Lung (tissue), 12 donors: Measurements from ENCODE around the gene TTC34. TPM values are rescaled to one million over a fixed set of nuclear protein-coding genes. Genes with fewer than 3 reads are reported as not detected.

Experiments
- ATAC-seq: fragments of 200-7000 bp; cut with Tn5 transposase; one replicate; pipeline ENCODE4 v1.9.1; 2020; ENCODE audit warnings: moderate number of reproducible peaks; ENCODE audit not compliant: insufficient read depth, low FRiP score
- DNase-seq, 3 donors: peaks; one replicate each; pipeline ENCODE4 v3.0.0-alpha.2; 2013 to 2017
- H3K27ac ChIP-seq, 2 donors: one replicate each; pipeline ENCODE4 v1.5.1; 2013; ENCODE audit warnings: mild to moderate bottlenecking in 2 of 2, moderate library complexity in 2 of 2, control low read depth in 1 of 2, inconsistent platforms in 1 of 2, low read depth in 1 of 2, low read length in 1 of 2
- H3K27me3 ChIP-seq, 3 donors: one replicate each; pipeline ENCODE4 v1.5.1; 2013; ENCODE audit warnings: low read length in 2 of 3; ENCODE audit not compliant: control insufficient read depth in 3 of 3, insufficient read depth in 3 of 3
- H3K36me3 ChIP-seq, 4 donors: one replicate each; pipeline ENCODE4 v1.5.1; 2013; ENCODE audit warnings: low read length in 4 of 4, mild to moderate bottlenecking in 1 of 4, moderate library complexity in 1 of 4; ENCODE audit not compliant: control insufficient read depth in 4 of 4, insufficient read depth in 4 of 4
- H3K4me1 ChIP-seq, 5 donors: one replicate each; pipeline ENCODE4 v1.5.1; 2013; ENCODE audit warnings: low read length in 5 of 5, mild to moderate bottlenecking in 2 of 5, moderate library complexity in 1 of 5; ENCODE audit not compliant: control insufficient read depth in 5 of 5, insufficient read depth in 5 of 5
- H3K4me3 ChIP-seq: one replicate; pipeline ENCODE4 v1.5.1; 2013; ENCODE audit warnings: mild to moderate bottlenecking, control low read depth, moderate library complexity
- H3K9ac ChIP-seq, 2 donors: one replicate each; pipeline ENCODE4 v1.5.1; 2013; ENCODE audit warnings: low read length in 2 of 2, control low read depth in 1 of 2; ENCODE audit not compliant: insufficient read depth in 1 of 2
- H3K9me3 ChIP-seq, 4 donors: one replicate each; pipeline ENCODE4 v1.5.1; 2013; ENCODE audit warnings: low read length in 3 of 4, mild to moderate bottlenecking in 1 of 4, moderate library complexity in 1 of 4; ENCODE audit not compliant: control insufficient read depth in 4 of 4, insufficient read depth in 3 of 4
- CTCF ChIP-seq: IDR thresholded peaks from 2 replicates; pipeline ENCODE4 v1.5.1; 2012; ENCODE audit warnings: mild to moderate bottlenecking; ENCODE audit errors: control extremely low read depth, extremely low read depth
- WGBS, 2 donors: extraction: QIAGEN DNeasy Blood & Tissue Kit; methylation state at CpG; one replicate each; pipeline ENCODE4 v1.1.7; 2013; 5-methylcytosine and 5-hydroxymethylcytosine counted together
- polyA plus RNA-seq, 2 donors: library from polyadenylated mRNA; stranded (reverse); fragments of 200-250 nt; gene quantifications; one replicate each; pipeline ENCODE4 v1.2.1, GENCODE V29; 2013
- total RNA-seq, 2 donors: library from RNA; depleted of rRNA in 1 of 2; stranded (reverse); fragments of >200 nt in 1 of 2; gene quantifications; one replicate each; pipeline ENCODE4 v1.2.1, GENCODE V29; 2014 to 2021
- donor health status: control.
- donor health status: control.
- donor health status: Bipolar disorder and iron deficiency.
- donor health status: healthy.
- donor health status: DM: yes; HTN: yes; CAD: no.

Gene TTC34
- total and polyA plus RNA-seq, 4 donors: 0.30 to 3.3 (median 0.75) TPM

- Histone ChIP-seq H3K36me3 (no peaks in the 10 kb centered on the region), H3K27me3 (no peaks in the 10 kb centered on the region), H3K9me3 (peaks cover 0 to 5% (median 0%) of the 10 kb centered on the region in 4 donors), H3K4me3 (no peak overlapping the region), H3K27ac (no peak overlapping the region), H3K4me1 (peaks cover 0 to 22% (median 0%) of the 10 kb centered on the region in 5 donors), H3K9ac (no peak overlapping the region)
- WGBS, 2 donors: 82 to 83% methylated on average over 18 of the region's 18 CpGs
- no peak for TF ChIP-seq CTCF
- no peak for DNase-seq
- ATAC-seq: no peak
These were observed 198.5 kb downstream of the TTC34 start for GRCh38 chr1:2602866-2603520.

- Histone ChIP-seq H3K9me3 (peaks cover 0 to 5% (median 0%) of the 10 kb centered on the region in 4 donors), H3K36me3 (no peaks in the 10 kb centered on the region), H3K27me3 (no peaks in the 10 kb centered on the region), H3K9ac (no peak overlapping the region), H3K4me3 (no peak overlapping the region), H3K27ac (no peak overlapping the region), H3K4me1 (peaks cover 0 to 16% (median 0%) of the 10 kb centered on the region in 5 donors)
- DNase-seq (no peak), ATAC-seq (no peak)
- no peak for TF ChIP-seq CTCF
- 71 to 82% methylated on average over 15 of the region's 15 CpGs for WGBS, 2 donors
These were observed 199.1 kb downstream of the TTC34 start for GRCh38 chr1:2602311-2602835.

GRCh38 chr1:2601721-2602303 lies 199.7 kb downstream of the TTC34 start:
- Histone ChIP-seq H3K9ac (no peak overlapping the region), H3K27ac (no peak overlapping the region), H3K9me3 (peaks cover 0 to 5% (median 0%) of the 10 kb centered on the region in 4 donors), H3K27me3 (no peaks in the 10 kb centered on the region), H3K4me3 (no peak overlapping the region), H3K36me3 (no peaks in the 10 kb centered on the region), H3K4me1 (peaks cover 0 to 11% (median 0%) of the 10 kb centered on the region in 5 donors)
- DNase-seq (no peak), ATAC-seq (no peak)
- 88 to 89% methylated on average over 18 of the region's 18 CpGs for WGBS, 2 donors
- TF ChIP-seq CTCF: no peak
